Smooth muscle cell (in vitro differentiated cells): ENCODE results near the gene DUSP6. TPM values are rescaled to one million over a fixed set of nuclear protein-coding genes. Genes with fewer than 3 reads are reported as not detected.

Experiments
- DNase-seq: peaks from one replicate; lab custom pipeline; 2025; ENCODE audit not compliant: unreplicated experiment; lab: John Stamatoyannopoulos, UW
- H2AFZ ChIP-seq: fragments of 200-600 bp; sonication (generic); 2 replicates; pipeline ENCODE4 v1.6.0; 2016; ENCODE audit warnings: antibody characterized with exemption, low read depth, mild to moderate bottlenecking
- H3F3A ChIP-seq: fragments of 200-600 bp; sonication (generic); 2 replicates; pipeline ENCODE4 v1.6.0; 2017; ENCODE audit warnings: antibody characterized with exemption, low read depth
- H3K27ac ChIP-seq: fragments of 200-600 bp; sonication (generic); 2 replicates; pipeline ENCODE4 v1.5.1; 2016; ENCODE audit warnings: low read depth, mild to moderate bottlenecking
- H3K27me3 ChIP-seq: fragments of 200-600 bp; sonication (generic); 2 replicates; pipeline ENCODE4 v1.6.1; 2016; ENCODE audit warnings: low read depth, mild to moderate bottlenecking
- H3K36me3 ChIP-seq: fragments of 200-600 bp; sonication (generic); 2 replicates; pipeline ENCODE4 v1.5.1; 2016; ENCODE audit warnings: low read depth
- H3K4me1 ChIP-seq: fragments of 200-600 bp; sonication (generic); 2 replicates; pipeline ENCODE4 v1.5.1; 2016; ENCODE audit warnings: low read depth
- H3K4me2 ChIP-seq: fragments of 200-600 bp; sonication (generic); 2 replicates; pipeline ENCODE4 v1.6.0; 2016; ENCODE audit warnings: mild to moderate bottlenecking
- H3K4me3 ChIP-seq: fragments of 200-600 bp; sonication (generic); 2 replicates; pipeline ENCODE4 v1.5.1; 2016; ENCODE audit warnings: mild to moderate bottlenecking
- H3K79me2 ChIP-seq: fragments of 200-600 bp; sonication (generic); 2 replicates; pipeline ENCODE4 v1.6.0; 2016; ENCODE audit warnings: low read depth, mild to moderate bottlenecking
- H3K9ac ChIP-seq: fragments of 200-600 bp; sonication (generic); 2 replicates; pipeline ENCODE4 v1.6.0; 2016; ENCODE audit warnings: low read depth
- H3K9me3 ChIP-seq: fragments of 200-600 bp; sonication (generic); replicated peaks from 2 replicates; pipeline ENCODE4 v1.5.1; 2016; ENCODE audit warnings: low read depth
- H4K20me1 ChIP-seq: fragments of 200-600 bp; sonication (generic); 2 replicates; pipeline ENCODE4 v1.6.0; 2016; ENCODE audit warnings: low read depth
- CTCF ChIP-seq: fragments of 200-600 bp; sonication (generic); IDR thresholded peaks from 2 replicates; pipeline ENCODE4 v1.5.1; 2017; ENCODE audit warnings: borderline replicate concordance, mild to moderate bottlenecking, antibody characterized with exemption; ENCODE audit not compliant: insufficient read depth, poor library complexity, severe bottlenecking
- WGBS: methylation state at CpG from one replicate; pipeline ENCODE4 v1.1.7; 2016; ENCODE audit warnings: low lambda C conversion rate; 5-methylcytosine and 5-hydroxymethylcytosine counted together
- polyA plus RNA-seq: library from polyadenylated mRNA; unstranded; fragments of >200 nt; fragmentation: Nextera tagmentation; extraction: Ambion mirVana; gene quantifications from 2 replicates; pipeline ENCODE4 v1.2.1, GENCODE V29; 2016
- total RNA-seq: library from RNA; depleted of rRNA; stranded (reverse); fragments of >200 nt; gene quantifications from 2 replicates; pipeline ENCODE4 v1.2.3, GENCODE V29; 2014

The DUSP6 gene
- total and polyA plus RNA-seq, 2 experiments from 2014 or later: 147 to 192 TPM

DNA sequence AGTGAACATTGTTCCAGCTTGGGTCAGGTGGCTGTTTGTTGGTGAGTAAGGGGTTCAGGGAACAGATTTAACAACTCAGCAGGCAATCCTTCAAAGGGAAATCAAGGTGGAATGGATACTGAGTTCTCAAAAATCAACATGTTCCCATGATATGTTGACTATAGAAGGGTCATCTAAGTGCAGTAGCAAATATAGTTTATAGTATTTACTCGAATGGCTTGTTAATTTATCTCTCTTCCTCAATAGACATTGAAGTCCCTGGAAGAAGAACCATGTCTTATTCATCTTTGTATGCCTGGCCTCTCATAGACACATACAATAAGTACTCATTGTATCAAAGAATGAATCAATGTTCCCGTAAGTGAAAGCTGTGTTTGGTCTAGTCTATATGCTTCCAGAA lies 24.5 kb upstream of the DUSP6 start:
- Histone ChIP-seq H3K36me3 (no peaks in the 10 kb centered on the region), H3K4me3 (no peak overlapping the region), H3F3A (no peaks in the 10 kb centered on the region), H3K79me2 (no peaks in the 10 kb centered on the region), H2AFZ (no peak overlapping the region), H3K4me1 (peaks cover 11% of the 10 kb centered on the region), H3K4me2 (no peak overlapping the region), H4K20me1 (no peaks in the 10 kb centered on the region), H3K27me3 (no peaks in the 10 kb centered on the region), H3K27ac (no peak overlapping the region), H3K9ac (no peak overlapping the region), H3K9me3 (no peaks in the 10 kb centered on the region)
- TF ChIP-seq CTCF: no peak
- no peak for DNase-seq
- 94% methylated on average over 2 of the region's 2 CpGs for WGBS

GRCh38 chr12:89376202-89376529 lies 23.9 kb upstream of the DUSP6 start:
- Histone ChIP-seq H3K27ac (peak overlapping the region; percentile 86), H3K79me2 (no peaks in the 10 kb centered on the region), H3K4me3 (no peak overlapping the region), H3K36me3 (no peaks in the 10 kb centered on the region), H3K4me1 (peaks cover 11% of the 10 kb centered on the region), H3K9me3 (no peaks in the 10 kb centered on the region), H3K9ac (no peak overlapping the region), H4K20me1 (no peaks in the 10 kb centered on the region), H3K27me3 (no peaks in the 10 kb centered on the region), H2AFZ (no peak overlapping the region), H3F3A (no peaks in the 10 kb centered on the region), H3K4me2 (no peak overlapping the region)
- no peak for DNase-seq
- TF ChIP-seq CTCF: no peak
- WGBS: 93% methylated on average over 1 of the region's 1 CpG

DNA sequence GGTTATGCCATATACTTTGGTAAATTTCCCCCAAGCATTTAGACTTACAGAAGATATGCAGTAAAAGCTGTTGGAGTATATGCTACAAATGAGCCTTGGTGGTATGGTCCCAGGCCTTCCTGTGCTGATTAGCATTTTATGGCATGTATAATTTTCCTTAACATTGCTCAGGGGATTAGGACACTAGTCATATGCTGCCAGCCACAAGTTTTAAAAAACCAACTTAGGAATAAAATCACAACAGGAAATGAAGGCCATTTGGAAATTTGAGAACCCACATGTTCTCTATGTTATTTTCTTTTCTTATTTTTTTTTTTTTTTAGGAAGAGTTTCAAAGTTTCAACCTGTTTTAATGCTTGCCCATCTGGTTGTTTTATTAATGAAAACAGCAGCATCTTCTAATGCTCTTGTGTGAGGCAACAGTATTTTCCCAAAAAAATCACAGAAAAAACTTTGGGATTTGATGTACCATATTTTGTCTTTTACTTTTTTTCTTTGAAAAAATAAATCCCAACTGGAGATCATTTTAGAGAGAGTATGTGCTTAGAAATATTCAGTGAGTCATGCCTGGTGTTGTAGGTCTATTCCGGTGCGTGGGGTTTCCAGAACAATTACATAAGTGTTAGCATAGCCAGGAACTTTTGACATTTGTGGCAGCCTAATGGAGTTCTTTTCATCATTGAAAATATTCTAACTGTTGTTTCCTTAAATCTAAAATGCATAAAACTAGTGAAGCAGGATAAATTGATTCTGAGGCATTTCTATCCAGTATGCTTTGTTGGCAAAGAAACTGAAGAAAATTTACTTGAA lies 21.7 kb upstream of the DUSP6 start:
- peaks cover 21% of the 10 kb centered on the region for H3K4me1 ChIP-seq

More for the DNA sequence above, 21.7 kb upstream of the DUSP6 start:
- H3K27ac ChIP-seq: peak overlapping the region; percentile 86
- H3K4me3 ChIP-seq: no peak overlapping the region
- peak overlapping the region; percentile 64 for H3K4me2 ChIP-seq
- no peaks in the 10 kb centered on the region for H4K20me1 ChIP-seq
- peaks cover 10% of the 10 kb centered on the region for H3F3A ChIP-seq
- DNase-seq: no peak
- no peaks in the 10 kb centered on the region for H3K36me3 ChIP-seq
- no peaks in the 10 kb centered on the region for H3K9me3 ChIP-seq
- no peak overlapping the region for H2AFZ ChIP-seq
- no peak overlapping the region for H3K9ac ChIP-seq
- 3% methylated on average over 2 of the region's 2 CpGs for WGBS
- H3K79me2 ChIP-seq: no peaks in the 10 kb centered on the region
- no peaks in the 10 kb centered on the region for H3K27me3 ChIP-seq
- TF ChIP-seq CTCF: no peak
